C4-2B (cell line): ENCODE data around the gene FHOD3.

Source experiments
- CTCF ChIP-seq: fragments of 450-650 bp; conservative IDR thresholded peaks from 2 replicates; pipeline ENCODE4 v1.5.1; 2017; ENCODE audit warnings: mild to moderate bottlenecking
- ZFX ChIP-seq: fragments of 450-650 bp; IDR thresholded peaks from 2 replicates; pipeline ENCODE4 v1.6.1; 2017

GRCh38 chr18:36256094-36256493 is 41.4 kb upstream of the FHOD3 start:
- TF ChIP-seq CTCF (no peak), ZFX (no peak)
